Inferior parietal cortex (tissue), 1 donor: ENCODE data around the gene ISCU.
"Not testable (repeated sequence)": the region's sequence is repeated elsewhere in the genome, so short reads cannot be mapped to it uniquely, and the experiment has no call there.

Experiments
- DNase-seq: peaks from one replicate; pipeline ENCODE4 v3.0.0-alpha.2; 2016; ENCODE audit errors: extremely low spot score

Gene ISCU

GRCh38 chr12:108589028-108589839 is 26.8 kb downstream of the ISCU start:
- DNase-seq: no peak

- DNase-seq: no peak
These were observed 27.4 kb downstream of the ISCU start for GRCh38 chr12:108589840-108590229.

- not testable (repeated sequence) for DNase-seq
These were observed 28.1 kb downstream of the ISCU start for GRCh38 chr12:108590463-108590862.

- DNase-seq: no peak
These were observed 29.0 kb downstream of the ISCU start for GRCh38 chr12:108591267-108591980.

DNA sequence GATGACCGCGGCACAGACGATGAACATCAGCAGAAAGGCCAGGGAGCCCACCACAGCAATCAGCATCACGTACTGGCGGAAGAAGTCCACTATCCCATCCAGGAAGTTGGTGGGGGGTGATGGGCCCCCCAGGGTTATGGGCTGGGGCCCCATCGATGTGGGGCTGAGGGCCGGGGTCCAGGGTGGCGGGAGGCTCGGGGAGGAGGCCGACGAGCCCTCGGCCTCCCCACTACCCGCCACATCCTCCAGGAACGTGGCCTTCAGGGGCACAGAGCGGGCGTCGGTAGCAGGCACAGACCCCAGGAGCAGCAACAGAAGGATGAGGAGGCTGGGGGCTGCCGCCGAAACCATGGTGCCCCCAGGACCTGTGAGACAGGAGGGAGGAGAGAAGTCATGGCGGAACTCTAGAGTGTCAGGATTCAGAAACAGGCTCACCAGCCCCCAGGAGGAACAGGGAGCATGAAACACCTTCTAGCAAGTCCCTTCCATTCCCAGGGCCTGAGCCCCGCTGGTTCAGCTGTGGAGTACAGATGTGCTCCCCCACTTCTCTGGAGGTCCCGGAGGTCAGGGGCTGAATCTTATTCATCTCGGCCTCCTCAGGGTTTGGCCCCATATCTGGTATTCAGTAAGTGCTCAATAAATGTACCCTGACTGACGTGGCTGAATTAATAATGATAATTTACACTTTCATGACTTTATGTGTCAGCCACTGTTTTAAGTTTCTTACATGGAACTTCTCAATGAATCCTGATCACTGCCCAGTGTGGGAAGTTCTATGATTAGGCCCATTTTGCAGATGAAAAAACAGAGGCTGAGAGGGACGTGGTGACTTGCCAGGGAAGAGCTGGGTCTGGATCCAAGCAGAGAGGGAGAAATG is 29.9 kb downstream of the ISCU start:
- DNase-seq: no peak

DNA sequence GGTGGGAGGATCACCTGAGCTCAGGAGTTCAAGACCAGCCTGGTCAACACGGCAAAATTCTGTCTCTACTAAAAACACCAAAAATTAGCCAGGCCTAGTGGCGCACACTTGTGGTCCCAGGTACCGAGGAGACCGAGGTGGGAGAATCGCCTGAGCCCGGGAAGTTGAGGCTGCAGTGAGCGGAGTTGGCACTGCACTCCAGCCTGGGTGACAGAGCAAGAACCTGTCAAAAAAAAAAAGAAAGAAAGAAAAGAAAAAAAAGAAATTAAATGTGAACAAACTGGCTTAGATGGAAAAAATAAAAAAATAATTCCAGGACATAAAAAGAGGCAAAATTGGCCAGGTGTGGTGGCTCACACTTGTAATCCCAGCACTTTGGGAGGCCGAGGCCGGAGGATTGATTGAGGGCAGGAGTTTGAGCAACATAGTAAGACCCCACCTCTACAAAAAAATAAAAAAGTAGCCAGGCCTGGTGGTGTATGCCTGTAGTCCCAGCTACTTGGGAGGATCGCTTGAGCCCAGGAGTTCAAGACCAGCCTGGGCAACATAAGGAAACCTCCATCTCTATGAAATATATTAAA is 32.0 kb downstream of the ISCU start:
- no peak for DNase-seq

DNA sequence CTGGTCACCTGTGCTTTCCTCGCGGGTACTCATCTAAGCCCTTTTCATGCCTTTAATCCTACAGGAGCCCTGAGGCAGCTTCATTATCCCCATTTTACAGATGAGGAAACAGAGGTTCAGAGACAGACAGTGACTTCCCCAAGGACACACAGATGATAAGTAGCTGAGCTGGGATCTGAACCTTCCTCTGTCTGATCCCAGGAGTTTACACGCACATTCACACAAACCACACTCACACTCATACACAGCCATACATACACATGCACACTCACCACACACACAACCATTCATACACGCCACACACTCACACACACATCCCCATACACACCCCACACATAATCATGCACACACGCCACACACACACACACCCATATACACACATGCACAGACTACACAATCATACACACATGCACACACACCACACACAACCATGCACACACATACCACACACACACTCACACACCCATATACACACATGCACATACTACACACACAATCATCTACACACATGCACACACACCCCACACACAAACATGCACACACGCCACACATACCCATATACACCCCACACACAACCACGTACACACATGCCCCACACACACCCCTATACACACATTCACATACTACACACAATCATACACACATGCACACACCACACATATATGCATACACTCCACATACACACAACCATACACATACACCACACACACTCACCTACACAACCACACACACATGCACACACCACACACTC is 32.7 kb downstream of the ISCU start:
- DNase-seq: no peak

GRCh38 chr12:108595711-108596647 is 33.6 kb downstream of the ISCU start:
- DNase-seq: no peak

DNA sequence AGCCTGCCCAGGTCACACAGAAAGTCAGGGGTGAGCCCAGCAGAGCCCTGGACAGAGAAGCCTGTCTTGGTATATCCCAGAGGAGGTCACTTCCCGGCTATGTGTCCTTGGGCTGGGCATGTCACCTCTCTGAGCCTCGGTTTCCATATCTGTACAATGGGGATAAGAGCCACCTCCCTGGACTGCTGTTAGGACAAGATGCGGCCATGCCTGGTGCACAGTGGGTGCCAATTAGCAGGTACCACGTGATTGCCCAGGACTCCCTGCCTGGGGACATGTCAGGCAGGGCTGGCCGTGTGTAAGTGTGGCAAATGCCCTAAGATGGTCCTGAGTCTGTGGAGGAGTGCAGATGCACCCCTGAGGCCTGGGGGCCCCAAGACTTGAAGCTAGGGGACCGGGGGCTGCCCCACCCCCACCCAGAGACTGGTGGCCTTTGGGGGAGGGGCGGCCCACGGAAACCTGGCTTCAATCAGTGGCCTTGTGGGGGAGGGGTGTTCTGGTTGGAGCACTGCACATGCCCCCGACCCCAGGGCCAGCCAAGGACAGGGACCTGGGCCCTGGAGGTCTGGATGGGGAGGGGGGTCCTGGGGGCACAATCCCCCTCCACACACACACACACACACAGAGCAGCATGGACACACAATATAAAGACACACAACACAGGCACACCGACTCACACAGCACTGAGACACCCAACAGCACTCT is 34.6 kb downstream of the ISCU start:
- no peak for DNase-seq

DNA sequence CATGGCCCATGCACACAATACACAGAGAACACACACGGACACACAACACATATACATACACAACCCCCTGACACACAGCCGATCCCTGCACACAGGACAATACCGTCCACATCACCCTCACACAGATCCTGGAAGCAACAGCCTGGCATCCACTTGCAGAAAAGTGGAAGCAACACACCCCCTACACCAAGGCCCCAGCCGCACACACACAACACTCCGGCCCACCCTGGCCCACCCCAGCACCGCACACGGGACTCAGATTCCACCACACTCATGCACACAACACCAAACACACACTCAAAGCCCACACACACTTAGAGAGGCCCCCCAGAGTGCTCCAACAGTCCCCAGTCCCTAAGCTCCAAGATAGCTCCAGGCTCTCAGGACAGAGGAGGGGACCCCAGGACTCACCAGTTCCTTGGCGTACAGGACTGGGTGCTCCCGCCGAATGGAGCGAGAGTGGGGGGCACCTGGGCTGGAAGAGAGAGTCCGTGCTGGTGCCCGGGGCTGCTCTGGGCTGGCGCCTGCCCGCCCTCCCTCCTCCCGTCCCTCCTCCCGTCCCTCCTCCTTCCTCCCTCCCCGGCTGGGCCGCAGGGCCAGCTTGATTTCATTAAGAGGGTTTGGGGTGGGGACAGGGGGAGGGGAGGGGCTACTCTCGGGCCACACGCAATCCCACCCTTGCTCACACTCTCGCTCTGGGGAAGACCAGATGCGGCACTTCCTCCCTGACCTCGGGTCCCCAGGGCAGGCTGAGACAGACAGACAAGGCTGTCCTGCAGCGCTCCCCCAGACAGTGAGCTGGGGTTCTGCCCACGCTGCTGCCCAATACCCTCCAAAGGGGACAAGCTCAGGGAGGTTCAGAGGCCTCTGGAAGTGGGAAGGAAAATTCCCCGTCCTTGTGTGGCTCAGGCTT is 35.4 kb downstream of the ISCU start, which contains the start of gene TMEM119:
Gene TMEM119 (minus strand): TSS at position 526 of the 913 bp plus-strand sequence. CDS start 5,701 bp downstream, outside the sequence.
- DNase-seq: no peak

GRCh38 chr12:108598553-108599250 is 36.3 kb downstream of the ISCU start:
- no peak for DNase-seq

- DNase-seq: no peak
These were observed 37.1 kb downstream of the ISCU start for GRCh38 chr12:108599541-108599940.

GRCh38 chr12:108599948-108600701 is 37.7 kb downstream of the ISCU start:
- no peak for DNase-seq

- DNase-seq: no peak
These were observed 38.3 kb downstream of the ISCU start for GRCh38 chr12:108600702-108601007.

GRCh38 chr12:108602209-108602705 is 39.9 kb downstream of the ISCU start:
- no peak for DNase-seq

DNA sequence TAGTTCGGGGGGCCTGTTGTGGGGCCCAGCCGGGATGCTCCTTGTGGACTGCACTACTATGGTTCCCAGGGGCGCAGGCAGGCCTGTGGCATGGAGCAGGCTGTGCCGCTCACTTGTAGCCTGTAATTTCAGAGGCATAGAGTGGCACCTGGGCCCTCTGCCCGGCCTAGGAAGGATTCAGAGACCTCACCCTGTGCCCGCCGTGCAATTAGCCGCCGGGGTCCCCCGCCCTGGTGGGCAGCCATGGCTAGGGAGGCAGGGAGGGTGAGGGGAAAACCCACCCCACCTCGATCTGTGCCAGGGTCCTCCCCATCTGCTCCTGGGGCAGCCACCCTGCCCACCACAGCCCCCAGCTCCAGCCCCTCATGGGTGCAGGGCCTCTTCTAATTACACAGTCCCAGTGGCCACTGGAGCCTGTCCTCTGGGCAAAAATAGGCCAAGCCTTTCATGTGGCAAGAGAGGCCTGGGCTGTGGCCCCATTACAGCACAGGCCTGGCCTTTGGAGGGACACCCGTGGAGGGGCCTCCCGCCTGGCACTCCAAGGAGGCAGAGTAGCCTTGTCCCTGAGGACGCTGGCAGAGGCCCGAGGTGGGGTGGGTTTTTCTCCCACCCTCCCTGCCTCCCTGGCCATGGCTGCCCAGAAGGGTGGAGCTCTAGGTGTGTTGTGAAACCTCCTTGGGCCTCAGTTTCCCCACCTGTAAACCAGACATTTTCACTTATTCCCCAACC is 40.7 kb downstream of the ISCU start:
- DNase-seq: no peak
